Nephron (organoid): Measurements from ENCODE around the gene NFAM1.
A peak's percentile ranks its signal among the peaks of the same experiment; 100 is the strongest.

Experiments
- H3K27ac Mint-ChIP-seq, 3 experiments: 2 replicates each; pipeline ENCODE4 v1.8.0; 2020; ENCODE audit warnings: mixed read lengths in 3 of 3, mild to moderate bottlenecking in 2 of 3, moderate library complexity in 1 of 3
- H3K27me3 Mint-ChIP-seq: 2 replicates; pipeline ENCODE4 v1.8.0; 2021; ENCODE audit warnings: low read depth, mild to moderate bottlenecking, moderate library complexity, mixed read lengths
- H3K36me3 Mint-ChIP-seq: 2 replicates; pipeline ENCODE4 v1.8.0; 2020; ENCODE audit warnings: low read depth, mixed read lengths
- H3K4me1 Mint-ChIP-seq: 2 replicates; pipeline ENCODE4 v1.8.0; 2020; ENCODE audit warnings: mixed read lengths
- H3K4me3 Mint-ChIP-seq, 3 experiments: 2 replicates each; pipeline ENCODE4 v1.8.0; 2020; ENCODE audit warnings: mild to moderate bottlenecking in 3 of 3, mixed read lengths in 3 of 3, moderate library complexity in 2 of 3
- H3K9me3 Mint-ChIP-seq: 2 replicates; pipeline ENCODE4 v1.8.0; 2020; ENCODE audit warnings: mixed read lengths
- TF ChIP-seq, protein P1 (sequence below), 3 experiments: fragments of 200-600 bp; sonication (generic); IDR thresholded peaks; one replicate each; pipeline ENCODE4 v1.5.0; 2021; ENCODE audit warnings: antibody characterized with exemption in 3 of 3; ENCODE audit not compliant: unreplicated experiment in 3 of 3

Gene NFAM1

DNA sequence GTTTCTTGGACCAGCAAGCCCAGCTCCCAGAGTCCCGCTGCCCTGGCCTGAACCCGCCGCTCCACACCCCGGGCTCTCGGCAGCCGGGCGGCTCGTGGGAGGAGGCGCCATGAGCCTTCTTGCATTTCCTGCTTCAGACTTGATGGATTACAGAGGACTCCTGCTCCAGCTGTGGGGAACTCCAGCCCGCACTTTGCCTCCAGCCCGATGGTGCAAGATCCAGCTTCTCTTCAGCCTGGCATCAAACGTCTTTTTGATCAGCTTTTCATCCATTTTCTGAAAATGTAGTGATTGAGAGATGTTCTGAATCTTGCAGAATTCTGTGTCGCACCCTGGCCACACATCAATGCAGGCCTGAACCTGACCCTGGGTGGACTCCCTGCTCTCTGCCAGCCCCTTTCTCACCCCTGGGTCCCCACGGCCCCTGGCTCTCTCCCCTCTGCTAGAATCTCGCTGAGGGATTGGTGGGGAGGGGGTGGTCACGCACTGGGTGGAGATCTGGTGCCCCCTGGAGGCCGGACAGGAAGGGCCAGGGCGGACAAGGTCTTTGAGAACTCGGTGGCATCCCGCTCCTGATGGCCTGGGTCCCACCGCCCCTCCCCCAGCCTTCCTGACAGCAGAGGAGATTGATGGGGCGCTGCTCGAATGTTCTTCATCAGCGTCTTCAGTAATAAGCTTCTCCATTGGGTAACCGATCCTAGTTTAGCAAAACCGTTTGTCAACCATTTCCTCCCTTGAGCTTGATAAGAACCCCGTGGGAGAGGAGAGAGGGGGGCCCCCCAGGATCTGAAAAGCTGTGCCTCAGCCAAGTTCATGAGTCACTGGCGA lies 12.1 kb upstream of the NFAM1 start:
- H3K4me1 Mint-ChIP-seq = peaks cover 27% of the 10 kb centered on the region
- peaks cover 19% of the 10 kb centered on the region for H3K27me3 Mint-ChIP-seq
- TF ChIP-seq, protein P1, sequence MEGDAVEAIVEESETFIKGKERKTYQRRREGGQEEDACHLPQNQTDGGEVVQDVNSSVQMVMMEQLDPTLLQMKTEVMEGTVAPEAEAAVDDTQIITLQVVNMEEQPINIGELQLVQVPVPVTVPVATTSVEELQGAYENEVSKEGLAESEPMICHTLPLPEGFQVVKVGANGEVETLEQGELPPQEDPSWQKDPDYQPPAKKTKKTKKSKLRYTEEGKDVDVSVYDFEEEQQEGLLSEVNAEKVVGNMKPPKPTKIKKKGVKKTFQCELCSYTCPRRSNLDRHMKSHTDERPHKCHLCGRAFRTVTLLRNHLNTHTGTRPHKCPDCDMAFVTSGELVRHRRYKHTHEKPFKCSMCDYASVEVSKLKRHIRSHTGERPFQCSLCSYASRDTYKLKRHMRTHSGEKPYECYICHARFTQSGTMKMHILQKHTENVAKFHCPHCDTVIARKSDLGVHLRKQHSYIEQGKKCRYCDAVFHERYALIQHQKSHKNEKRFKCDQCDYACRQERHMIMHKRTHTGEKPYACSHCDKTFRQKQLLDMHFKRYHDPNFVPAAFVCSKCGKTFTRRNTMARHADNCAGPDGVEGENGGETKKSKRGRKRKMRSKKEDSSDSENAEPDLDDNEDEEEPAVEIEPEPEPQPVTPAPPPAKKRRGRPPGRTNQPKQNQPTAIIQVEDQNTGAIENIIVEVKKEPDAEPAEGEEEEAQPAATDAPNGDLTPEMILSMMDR (IDR thresholded peaks at IDR 0.05; ENCODE audit: unreplicated experiment in 3 of 3) = peak; percentile 72 to 79 (median 73)
- H3K27ac Mint-ChIP-seq = peak overlapping the region; percentile 83 to 94 (median 88)
- no peaks in the 10 kb centered on the region for H3K36me3 Mint-ChIP-seq
- no peaks in the 10 kb centered on the region for H3K9me3 Mint-ChIP-seq
- peak overlapping the region; percentile 72 to 78 (median 73) for H3K4me3 Mint-ChIP-seq

DNA sequence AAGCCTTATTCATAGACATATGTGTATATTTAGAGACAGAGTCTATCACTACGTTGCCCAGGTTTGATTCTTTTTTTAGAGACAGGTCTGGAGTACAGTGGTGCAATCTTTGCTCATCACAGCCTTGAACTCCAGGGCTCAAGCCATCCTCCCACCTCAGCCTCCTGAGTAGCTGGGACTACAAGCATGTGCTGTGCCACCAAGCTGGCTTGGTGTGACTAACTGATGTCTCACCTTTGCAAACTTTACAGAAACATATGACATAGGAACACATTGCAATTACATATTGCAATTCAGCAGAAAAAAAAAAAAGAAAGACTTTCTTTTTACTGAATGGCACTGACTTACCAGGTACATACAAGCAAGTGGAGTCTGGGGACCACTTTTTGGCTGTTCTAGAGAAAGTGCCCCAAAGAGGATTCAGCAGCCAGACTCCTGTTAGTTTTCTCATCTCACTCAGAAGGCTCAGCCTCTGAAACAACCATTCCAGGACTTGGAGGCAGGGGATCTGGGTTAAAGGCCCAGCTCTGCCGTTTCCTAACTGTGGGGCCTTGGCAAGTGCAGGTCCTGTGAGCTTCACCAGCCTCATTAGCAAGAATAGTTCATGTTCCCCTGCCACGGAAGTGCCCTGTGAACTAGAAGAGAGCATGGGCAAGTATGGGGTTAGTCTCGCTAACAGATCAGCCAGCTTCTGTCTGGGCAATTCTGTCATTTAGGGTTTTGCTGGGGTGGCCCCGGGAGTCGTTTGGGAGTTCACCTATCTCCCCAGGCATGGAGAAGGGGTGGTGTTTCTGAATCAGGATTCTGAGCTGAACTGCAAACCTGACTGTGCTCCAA lies 11.3 kb upstream of the NFAM1 start:
- Mint-ChIP-seq H3K27ac (peak overlapping the region; percentile 83 to 94 (median 88)), H3K4me3 (peak overlapping the region in 1 of 3 experiments; percentile 41), H3K27me3 (peaks cover 22% of the 10 kb centered on the region), H3K4me1 (peaks cover 32% of the 10 kb centered on the region), H3K9me3 (no peaks in the 10 kb centered on the region), H3K36me3 (no peaks in the 10 kb centered on the region)
- TF ChIP-seq, protein P1 (IDR thresholded peaks at IDR 0.05; ENCODE audit: unreplicated experiment in 3 of 3) = no peak

DNA sequence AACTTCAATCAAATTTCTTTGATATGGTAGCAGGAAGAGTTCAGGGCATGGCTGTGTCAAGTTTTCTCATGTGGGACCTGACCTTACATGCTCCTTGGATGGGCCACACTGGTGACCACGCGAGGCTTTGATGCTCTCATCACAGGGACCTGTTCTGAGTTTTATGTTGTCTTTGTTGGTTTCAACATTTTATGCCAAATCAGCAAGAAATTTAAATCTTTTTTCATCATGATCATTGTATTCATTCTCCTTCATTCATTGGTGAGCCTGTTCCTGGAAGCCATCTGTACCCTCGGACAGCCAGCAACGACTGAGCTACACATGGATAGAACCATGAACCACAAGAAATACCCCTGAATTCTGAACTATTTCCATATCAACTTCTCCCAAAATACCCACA lies 10.5 kb upstream of the NFAM1 start:
- Mint-ChIP-seq H3K4me1 (peaks cover 32% of the 10 kb centered on the region), H3K36me3 (no peaks in the 10 kb centered on the region), H3K27me3 (peaks cover 22% of the 10 kb centered on the region), H3K4me3 (no peak overlapping the region), H3K9me3 (no peaks in the 10 kb centered on the region), H3K27ac (peak overlapping the region; percentile 64 to 94 (median 83))
- TF ChIP-seq, protein P1 (IDR thresholded peaks at IDR 0.05; ENCODE audit: unreplicated experiment in 3 of 3) = no peak

DNA sequence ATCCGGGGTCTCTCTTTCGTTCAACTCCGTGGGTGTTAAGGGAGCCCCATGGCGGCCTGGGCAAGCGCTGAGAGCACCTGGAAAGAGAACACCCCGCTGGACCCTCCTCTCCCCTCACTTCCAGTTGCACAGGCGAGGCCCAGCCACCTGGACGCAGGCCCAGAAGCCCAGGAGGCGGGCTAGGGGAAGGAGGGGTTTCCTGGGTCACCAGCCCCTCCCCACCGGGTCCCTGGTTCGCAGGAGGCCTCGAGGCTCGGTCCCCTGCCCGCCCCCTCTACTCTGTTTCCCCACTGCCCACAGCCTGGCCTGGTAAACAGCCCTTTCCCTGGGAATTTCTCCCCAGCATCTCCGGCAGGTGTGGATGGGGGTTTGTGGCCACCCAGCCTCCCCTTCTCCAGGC lies 8.5 kb upstream of the NFAM1 start:
- TF ChIP-seq, protein P1 (IDR thresholded peaks at IDR 0.05; ENCODE audit: unreplicated experiment in 3 of 3) = no peak
- H3K27ac Mint-ChIP-seq = no peak overlapping the region
- H3K4me1 Mint-ChIP-seq = peaks cover 45% of the 10 kb centered on the region
- no peaks in the 10 kb centered on the region for H3K36me3 Mint-ChIP-seq
- peaks cover 16% of the 10 kb centered on the region for H3K27me3 Mint-ChIP-seq
- no peaks in the 10 kb centered on the region for H3K9me3 Mint-ChIP-seq
- H3K4me3 Mint-ChIP-seq = no peak overlapping the region

GRCh38 chr22:42439821-42440674 lies 7.8 kb upstream of the NFAM1 start:
- H3K27me3 Mint-ChIP-seq = peaks cover 16% of the 10 kb centered on the region
- H3K9me3 Mint-ChIP-seq = no peaks in the 10 kb centered on the region
- no peak overlapping the region for H3K4me3 Mint-ChIP-seq
- no peaks in the 10 kb centered on the region for H3K36me3 Mint-ChIP-seq
- peak overlapping the region in 1 of 3 experiments; percentile 66 for H3K27ac Mint-ChIP-seq
- TF ChIP-seq, protein P1 (IDR thresholded peaks at IDR 0.05; ENCODE audit: unreplicated experiment in 3 of 3) = no peak
- H3K4me1 Mint-ChIP-seq = peaks cover 42% of the 10 kb centered on the region
